Measurements from ENCODE around the gene SPPL2A.
"Not testable (repeated sequence)": the region's sequence is repeated elsewhere in the genome, so short reads cannot be mapped to it uniquely, and the experiment has no call there.

The SPPL2A gene

DNA sequence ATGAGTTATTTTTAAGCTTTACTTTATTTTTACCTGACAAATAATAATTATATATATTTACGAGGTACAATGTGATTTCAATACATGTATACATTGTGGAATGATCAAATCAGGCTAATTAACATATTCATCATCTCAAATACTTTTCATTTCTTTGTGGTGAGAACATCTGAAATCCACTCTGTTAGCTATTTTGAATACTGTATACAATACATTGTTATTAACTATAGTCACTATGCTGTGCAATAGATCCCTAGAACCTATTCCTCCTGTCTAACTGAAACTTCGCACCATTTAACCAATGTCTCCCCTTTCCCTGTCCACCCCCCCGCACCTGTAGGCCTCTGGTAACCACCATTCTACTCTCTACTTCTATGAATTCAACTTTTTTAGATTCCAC, 7.9 kb upstream of the SPPL2A start:
- in situ Hi-C loops (cut with HindIII; ENCODE audit: low sequenced_read_pairs): no loop called here

DNA sequence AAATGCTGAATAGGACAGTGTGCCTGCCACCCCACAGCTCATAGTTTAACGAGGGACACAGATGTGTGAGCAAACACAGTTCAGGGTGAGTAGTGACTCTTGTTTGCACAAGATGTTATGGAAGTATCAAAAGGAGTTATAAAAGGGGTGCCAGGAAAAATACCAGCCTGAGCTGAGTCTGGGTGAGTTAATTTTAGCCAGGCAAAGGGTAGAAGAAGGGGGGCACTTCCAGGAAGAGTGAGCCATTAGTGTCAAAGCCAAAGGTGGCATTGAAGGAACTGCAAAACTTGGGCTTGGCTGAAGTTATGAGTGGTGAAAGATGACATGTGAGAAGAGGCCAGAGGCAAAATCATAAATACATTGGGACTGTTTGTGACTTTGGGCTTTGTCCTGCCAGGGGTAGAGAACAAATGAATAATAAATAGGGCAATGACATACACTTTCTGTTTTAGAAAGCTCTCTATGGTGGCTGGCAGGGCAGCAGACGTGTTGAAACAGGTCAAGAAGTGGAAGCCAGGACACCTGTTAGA, 1.9 kb upstream of the SPPL2A start:
- in situ Hi-C loops (cut with HindIII; ENCODE audit: low sequenced_read_pairs): no loop called here

DNA sequence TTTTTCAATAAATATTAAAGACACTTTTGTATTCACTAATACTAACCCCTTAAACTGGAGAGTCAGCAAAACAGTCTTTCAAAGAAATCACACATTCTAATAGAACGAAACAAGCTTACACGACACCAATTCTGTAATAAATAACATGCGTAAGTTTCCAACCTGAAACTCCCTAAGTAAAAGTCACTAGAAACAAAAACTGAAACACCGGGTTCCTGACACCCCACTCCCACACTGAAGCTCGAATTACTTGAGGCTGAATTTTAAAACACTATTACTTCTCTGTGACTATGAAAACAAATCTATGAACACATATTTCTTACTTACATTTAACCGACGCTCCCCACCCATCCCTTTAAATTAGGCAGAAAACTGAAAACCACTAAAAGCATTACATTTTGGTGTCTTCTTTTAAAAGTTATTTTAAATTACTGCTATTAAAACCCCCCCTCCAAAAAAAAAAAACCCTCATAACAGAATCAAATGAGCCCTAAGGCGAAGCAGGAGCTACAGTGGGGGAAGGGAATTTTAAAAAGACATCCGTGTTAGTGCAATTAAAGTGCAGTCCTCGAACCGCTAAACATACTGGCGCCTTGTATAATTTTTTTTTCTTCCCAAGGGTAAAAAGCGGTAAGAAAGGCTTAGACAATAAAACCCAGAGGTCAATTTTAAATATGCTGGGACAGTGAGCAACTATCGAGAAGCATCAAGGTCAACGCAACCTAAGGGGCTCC, 878 bp downstream of the SPPL2A start:
- in situ Hi-C loops (cut with HindIII; ENCODE audit: low sequenced_read_pairs): no loop called here

DNA sequence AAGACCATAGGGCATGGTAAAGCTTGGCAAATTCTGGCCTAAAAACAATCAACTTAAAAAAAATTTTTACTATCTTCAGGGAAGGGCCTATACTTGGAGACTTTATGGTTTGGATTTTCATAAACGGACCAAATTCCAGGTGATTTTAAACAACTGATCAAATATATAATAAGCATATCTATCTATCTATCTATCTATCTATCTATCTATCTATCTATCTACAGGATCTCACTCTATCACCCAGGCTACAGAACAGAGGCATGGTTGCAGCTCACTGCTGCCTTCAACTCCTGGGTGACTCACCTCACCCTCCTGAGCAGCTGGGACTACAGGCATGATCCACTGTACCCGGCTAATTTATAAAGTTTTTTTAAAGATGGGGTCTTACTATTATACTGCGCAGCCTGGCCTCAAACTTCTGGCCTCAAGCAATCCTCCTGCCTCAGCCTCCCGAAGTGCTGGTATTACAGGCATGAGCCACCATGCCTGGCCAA, 6.7 kb downstream of the SPPL2A start:
- in situ Hi-C loops (cut with HindIII; ENCODE audit: low sequenced_read_pairs): no loop called here

DNA sequence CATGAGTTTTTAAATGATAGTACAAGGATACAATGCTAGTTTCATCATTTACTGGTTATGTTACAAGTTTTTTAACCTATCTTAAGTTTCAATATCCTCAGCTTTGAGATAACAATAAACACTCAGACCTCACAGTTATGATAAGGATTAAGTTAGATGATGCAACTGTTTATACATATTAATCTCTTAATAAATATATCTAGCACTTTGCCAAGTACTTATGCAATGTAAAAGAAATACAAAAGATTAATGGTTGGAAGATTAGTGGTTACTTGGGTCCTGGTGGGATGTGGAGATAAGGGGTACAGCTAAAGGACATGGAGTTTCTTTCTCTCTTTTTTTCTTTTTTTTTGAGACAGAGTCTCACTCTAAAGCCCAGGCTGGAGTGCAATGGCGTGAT, 12.0 kb downstream of the SPPL2A start:
- in situ Hi-C loops (cut with HindIII; ENCODE audit: low sequenced_read_pairs): no loop called here

DNA sequence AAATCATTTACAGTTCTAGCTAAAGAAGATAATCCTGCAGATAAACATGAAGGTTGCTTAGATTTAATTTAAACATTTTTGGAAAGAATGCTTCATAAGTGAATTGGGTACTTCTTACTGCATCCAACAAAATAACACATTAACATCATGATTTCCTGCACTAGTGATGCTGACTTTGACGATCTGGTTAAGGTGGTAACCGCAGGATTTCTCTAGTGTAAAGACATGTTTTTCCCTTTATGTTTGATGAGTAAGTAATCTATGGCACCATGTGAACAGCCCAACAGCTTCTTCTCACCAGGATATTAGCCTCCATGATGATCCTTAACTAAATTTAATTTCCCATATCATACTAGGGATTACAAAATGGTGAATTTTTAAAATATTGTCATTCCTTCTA, 14.1 kb downstream of the SPPL2A start:
- in situ Hi-C loops (cut with HindIII; ENCODE audit: low sequenced_read_pairs): no loop called here

DNA sequence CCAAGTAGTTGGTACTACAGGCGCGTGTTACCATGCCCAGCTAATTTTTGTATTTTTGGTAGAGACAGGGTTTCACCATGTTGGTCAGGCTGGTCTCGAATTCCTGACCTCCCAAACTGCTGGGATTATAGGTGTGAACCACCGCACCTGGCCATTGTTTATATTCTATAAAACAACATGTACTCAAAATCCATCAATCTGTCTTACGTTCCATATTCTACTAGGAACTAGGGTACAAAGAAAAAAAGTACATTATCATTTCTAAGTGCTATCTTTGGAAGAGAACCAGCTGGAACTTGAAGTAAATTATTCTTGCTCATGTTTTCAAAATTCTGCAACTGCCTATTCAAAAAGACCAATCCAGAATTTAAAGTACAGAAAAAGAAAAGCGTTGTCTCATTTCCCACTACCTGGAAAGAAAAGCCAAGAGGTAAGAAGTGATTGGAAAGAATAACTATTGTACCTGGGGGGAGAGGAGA, 15.2 kb downstream of the SPPL2A start:
- in situ Hi-C loops (cut with HindIII; ENCODE audit: low sequenced_read_pairs): no loop called here

DNA sequence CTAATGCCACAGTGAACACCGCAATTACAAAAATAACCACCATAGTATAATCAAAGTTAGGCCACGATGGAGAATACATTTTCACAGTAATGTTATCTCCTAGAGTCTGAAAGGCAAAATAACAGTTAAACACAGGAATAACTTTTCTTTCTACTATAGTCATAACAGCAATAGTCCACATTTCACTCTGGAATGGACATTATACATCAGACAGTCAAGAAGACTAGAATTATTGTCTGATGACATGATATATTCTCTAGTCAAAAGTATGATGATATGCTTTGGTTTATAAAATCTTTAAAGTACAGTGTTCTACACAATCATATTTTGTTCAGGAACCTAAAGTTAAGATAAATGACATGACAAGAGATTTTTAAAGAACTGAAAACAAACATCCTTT, 18.0 kb downstream of the SPPL2A start:
- in situ Hi-C loops (cut with HindIII; ENCODE audit: low sequenced_read_pairs): no loop called here

DNA sequence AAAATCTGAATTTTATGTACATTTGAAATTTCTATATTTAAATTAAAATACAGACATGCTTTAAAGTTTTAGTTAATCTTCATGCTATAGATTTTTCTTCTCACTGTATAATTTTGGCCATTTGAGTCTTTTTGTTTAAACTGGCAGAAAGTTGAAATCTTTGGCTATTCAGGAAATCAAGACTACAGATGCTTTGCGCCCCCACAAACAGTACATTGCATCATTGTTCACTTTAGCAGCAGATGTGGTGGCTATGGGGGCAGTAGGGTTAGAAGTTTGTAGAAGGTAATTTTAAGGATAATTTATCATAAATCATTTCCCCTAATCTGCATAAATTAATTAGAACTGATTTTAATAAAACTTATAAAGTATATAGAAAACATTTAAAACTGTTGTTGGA, 20.9 kb downstream of the SPPL2A start:
- in situ Hi-C loops (cut with HindIII; ENCODE audit: low sequenced_read_pairs): no loop called here

DNA sequence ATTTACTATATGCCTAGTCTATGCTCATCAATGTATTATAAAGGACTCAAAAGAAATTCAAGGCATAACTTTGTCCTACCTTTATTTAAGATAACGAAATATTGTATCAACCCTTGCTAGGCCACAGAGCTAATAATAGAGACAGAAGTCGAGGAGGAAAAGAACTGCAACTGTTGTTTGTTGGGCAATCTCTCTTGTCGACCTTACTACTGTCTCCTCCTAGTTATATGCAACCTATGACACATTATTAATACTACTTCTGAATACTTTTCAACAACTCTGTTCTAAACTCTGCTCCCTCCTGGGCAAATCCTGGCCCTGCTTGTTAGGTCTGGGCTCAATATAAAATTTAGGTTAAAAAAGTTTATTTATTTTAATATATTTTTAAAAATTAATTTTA, 24.6 kb downstream of the SPPL2A start:
- in situ Hi-C loops (cut with HindIII; ENCODE audit: low sequenced_read_pairs): no loop called here

DNA sequence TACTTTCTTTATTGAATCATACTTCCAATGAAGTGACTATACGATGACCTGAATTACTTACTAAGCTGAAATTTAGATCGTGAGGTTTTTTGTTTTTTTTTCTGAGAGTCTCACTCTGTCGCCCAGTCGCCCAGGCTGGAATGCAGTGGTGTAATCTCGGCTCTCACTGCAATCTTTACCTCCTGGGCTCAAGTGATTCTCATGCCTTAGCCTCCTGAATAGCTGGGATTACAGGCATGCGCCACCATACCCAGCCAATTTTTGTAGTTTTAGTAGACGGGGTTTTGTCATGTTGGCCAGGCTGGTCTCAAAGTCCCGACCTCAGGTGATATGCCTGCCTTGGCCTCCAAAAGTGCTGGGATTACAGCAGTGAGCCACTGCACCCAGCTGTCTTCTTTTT, 28.7 kb downstream of the SPPL2A start:
- in situ Hi-C loops (cut with HindIII; ENCODE audit: low sequenced_read_pairs): no loop called here

DNA sequence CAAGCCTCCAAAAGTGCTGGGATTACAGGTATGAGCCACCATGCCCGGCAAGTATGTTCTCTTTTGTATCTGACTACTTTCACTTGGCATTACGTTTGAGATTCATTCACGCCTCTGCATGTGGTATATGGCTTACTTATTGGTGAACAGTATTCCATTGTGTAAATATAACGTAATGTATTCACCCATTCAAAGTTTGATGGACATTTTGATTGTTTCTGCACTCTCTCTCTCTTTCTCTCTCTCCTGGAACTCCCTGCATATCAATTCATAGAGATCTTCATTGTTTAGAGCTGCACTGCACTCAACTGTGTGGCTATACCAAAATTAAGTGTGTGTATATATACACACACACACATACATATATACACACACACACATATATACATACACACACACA, 30.4 kb downstream of the SPPL2A start:
- in situ Hi-C loops (cut with HindIII; ENCODE audit: low sequenced_read_pairs): no loop called here

DNA sequence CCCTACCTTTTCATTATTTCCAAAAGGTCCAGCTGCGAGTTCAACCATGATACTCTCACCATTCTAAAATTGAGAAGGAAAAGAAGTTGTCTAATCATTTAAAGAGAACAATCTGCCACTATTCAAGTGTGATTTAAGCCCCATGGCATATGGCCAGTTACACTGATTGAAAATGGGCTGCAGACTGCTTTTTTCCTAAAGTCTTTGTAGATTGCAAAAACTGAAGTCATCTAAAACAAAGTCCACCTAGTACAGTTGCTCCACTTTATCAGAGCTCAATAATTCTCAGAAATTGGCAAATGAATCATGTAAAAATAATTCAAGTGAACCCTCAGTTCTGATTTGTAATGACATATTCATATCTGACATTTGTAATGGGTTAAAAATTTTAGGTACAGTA, 39.2 kb downstream of the SPPL2A start:
- in situ Hi-C loops (cut with HindIII; ENCODE audit: low sequenced_read_pairs): no loop called here

DNA sequence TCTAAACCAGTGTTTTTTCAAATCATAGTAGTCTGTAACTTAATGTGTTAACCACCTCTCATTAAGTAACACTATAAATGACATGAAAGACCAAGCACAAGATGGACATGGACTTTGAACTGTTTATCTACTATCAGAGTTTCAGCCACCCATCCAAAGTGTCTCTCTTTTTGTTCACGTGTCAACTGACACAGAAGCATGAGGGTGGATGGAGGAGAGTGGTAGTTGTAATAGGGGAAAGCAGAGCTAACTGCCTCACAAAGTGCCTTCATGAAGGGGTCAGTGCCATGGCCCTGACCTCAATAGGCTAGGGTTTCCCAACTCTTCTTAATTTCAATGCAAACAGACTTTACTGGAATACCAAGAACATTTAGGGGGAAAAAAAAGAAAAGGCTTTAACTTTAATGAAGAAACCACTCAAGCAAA, 46.8 kb downstream of the SPPL2A start:
- in situ Hi-C loops (cut with HindIII; ENCODE audit: low sequenced_read_pairs): no loop called here

DNA sequence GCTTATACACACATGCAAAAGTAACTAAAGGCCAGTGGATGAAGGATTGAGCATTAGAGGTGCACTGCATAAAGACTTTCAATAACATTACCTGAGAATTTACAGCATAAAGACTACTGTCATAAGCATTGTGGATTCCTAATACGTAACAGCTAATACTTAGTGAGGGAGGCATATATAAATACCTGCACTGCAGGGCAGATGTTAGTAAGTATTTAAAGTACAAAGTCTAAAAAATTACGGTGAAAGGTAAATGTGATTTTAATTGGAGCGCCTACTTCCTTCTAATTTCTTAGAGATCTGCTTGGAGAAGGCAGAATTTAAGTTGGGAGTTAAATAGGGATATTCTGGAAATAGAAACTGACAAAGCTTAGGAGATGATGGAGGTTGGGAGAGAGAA, 53.5 kb downstream of the SPPL2A start:
- in situ Hi-C loops (cut with HindIII; ENCODE audit: low sequenced_read_pairs): no loop called here

DNA sequence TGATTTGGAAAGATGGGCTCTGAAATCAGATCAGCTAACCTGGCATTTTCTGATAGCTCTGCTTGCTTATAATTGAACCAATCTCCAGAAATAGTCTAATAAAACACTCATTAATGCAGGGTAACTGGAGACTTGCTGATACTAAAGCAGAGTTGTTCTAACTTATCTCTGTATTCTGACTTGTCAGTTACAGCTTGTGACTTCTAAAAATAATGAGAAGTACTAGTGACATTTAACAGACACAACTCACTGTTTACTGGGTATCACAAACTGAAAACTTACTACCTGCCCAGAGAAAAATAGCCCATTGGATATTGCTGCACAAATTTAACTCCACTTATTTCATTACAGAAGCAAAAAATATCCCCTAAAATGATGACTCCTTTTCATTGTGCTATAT, 54.9 kb downstream of the SPPL2A start:
- in situ Hi-C loops (cut with HindIII; ENCODE audit: low sequenced_read_pairs): no loop called here

DNA sequence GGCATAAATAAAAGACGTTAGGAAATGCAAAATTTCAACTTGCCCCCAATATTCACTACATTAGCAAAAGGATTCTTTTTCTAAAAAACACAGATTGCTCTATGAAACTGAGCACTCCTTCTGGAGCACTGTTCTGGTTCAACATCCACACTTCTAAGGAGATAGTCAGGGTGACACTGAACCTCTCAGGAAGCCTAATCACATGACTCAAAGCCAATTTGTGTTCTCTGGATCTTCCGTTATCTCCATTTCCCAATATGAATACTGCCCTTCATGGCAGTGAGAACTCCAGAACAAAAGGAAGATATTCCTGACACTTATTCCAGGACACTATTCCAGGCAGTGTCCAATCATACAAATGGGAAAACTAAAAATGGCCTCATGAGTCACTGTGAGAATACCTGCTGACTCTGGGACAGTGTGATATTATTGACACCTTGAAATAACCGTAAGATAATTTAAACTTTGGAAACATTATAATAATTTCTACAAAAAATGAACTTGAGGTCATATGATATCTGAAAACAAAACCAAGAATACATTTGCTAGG, 57.6 kb downstream of the SPPL2A start:
- in situ Hi-C loops (cut with HindIII; ENCODE audit: low sequenced_read_pairs): no loop called here

DNA sequence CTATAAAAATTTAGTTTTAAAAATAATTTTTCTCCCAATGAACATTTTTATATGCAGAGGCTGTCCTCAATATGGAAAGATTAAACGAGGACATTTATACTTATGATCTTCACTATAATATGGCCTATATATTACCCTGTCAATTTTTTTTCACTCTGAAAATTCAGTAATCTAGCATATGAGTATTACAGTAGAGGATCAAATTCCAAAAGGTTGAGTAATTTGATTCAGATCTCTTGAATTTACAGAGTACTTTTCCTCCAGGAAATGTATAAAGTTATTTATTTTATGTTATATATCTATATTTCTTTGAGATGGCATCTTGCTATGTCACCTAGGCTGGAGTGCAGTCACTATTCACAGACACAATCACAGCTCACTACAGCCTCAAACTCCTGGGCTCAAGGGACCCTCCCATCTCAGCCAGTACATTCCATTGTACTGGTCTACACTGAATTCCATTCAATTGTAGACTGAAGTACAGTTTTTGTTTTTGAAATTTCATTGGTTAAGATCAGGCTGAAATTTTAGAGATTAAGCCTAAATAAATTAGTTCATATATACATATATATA, 62.7 kb downstream of the SPPL2A start:
- in situ Hi-C loops (cut with HindIII; ENCODE audit: low sequenced_read_pairs): no loop called here

DNA sequence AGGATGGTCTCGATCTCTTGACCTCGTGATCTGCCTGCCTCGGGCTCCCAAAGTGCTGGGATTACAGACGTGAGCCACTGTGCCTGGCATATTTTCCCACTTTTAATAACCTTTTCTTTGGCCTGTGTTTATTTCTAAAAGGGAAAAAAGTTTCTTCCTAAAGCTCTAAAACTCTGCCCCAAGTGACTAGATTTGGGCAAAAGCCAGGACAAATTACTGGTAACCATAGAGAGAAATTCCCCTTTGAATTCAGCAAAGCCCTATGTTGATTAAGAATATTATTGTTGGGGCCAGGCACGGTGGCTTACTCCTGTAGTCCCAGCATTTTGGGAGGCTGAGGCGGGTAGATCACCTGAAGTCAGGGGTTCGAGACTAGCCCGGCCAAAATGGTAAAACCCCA, 67.4 kb downstream of the SPPL2A start:
- in situ Hi-C loops (cut with HindIII; ENCODE audit: low sequenced_read_pairs): no loop called here

DNA sequence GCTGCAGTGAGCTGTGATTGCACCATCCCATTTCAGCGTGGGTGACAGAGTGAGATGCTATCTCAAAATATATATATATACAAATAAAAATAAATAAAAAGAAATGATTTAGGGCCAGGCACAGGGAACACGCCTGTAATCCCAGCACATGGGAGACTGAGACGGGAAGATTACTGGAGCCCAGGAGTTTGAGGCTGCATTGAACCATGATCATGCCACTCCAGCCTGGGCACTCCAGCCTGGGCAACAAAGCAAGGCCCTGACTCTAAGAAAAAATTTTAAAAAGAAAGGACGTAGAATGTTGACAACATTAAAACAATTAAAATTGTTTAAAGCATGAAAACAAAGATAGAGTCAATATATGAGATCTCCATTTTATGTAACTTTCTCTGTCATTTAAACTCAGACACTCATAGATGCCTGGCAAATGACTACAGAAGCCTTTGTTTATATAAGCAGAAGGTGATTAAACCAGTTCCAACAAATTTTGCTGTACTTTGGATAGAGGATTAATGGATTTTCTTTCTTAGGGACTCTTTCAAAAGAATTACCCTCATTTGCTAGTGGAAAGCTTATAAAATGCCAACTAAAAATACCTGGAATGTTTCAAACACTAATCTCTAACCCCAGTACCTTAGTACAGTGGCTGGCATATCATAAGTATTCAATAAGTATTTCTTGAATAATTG, 68.3 kb downstream of the SPPL2A start:
- in situ Hi-C loops (cut with HindIII; ENCODE audit: low sequenced_read_pairs): no loop called here

DNA sequence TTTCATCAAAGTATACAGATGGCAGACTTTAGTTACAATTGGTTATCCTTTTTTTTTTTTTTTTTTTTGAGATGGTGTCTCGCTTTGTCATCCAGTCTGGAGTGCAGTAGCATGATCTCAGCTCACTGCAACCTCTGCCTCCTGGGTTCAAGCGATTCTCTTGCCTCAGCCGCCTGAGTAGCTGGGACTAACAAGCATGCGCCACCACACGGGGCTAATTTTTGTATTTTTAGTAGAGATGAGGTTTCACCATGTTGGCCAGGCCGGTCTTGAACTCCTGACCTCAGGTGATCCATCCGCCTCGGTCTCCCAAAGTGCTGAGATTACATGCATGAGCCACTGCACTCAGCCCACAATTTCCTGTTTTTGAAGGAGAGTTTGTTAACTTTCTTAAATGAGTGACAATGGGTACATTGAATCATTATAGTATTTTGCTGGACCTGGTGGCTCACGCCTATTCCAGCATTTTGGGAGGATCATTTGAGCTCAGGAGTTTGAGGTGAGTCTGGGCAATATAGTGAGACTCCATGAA, 70.8 kb downstream of the SPPL2A start:
- in situ Hi-C loops (cut with HindIII; ENCODE audit: low sequenced_read_pairs): not testable (repeated sequence)
